IMR-90 (cell line): ENCODE measurements around the gene ARRB1. TPM values are rescaled to one million over a fixed set of nuclear protein-coding genes. Genes with fewer than 3 reads are reported as not detected.

Source experiments
- ATAC-seq: fragments of 200-7000 bp; cut with Tn5 transposase; 2 replicates; pipeline ENCODE4 v1.9.1; 2020; ENCODE audit warnings: low read depth, mild to moderate bottlenecking, moderate library complexity
- BruUV-seq: library from RNA; stranded (reverse); fragments of 400-500 nt; replicated peaks from 2 replicates; lab custom pipeline; 2021; lab: Mats Ljungman, UMichigan
- CTCF ChIA-PET: fragments of 300-600 bp; formaldehyde crosslinking; extraction: SDS; loops from one replicate; lab custom pipeline; 2021; ENCODE audit warnings: antibody characterized with exemption; lab: Yijun Ruan, JAX
- POLR2A ChIA-PET: fragments of 300-600 bp; sonication (Branson Sonifier 250); formaldehyde crosslinking; loops from one replicate; lab custom pipeline; 2022; ENCODE audit warnings: antibody characterized with exemption; ENCODE audit not compliant: unreplicated experiment; lab: Charles Lee
- DNase-seq: peaks from one replicate; pipeline ENCODE4 v3.0.0; 2013
- H2AFZ ChIP-seq: replicated peaks from 2 replicates; pipeline ENCODE3; 2013; ENCODE audit warnings: low read length, mild to moderate bottlenecking; ENCODE audit not compliant: poor library complexity
- H2AK5ac ChIP-seq: 2 replicates; pipeline ENCODE4 v1.6.1; 2013; ENCODE audit warnings: low read depth, low read length, inconsistent platforms
- H2AK9ac ChIP-seq: replicated peaks from 2 replicates; pipeline ENCODE3; 2013; ENCODE audit warnings: mild to moderate bottlenecking, low read depth, low read length, moderate library complexity; ENCODE audit not compliant: poor library complexity
- H2BK120ac ChIP-seq: 2 replicates; pipeline ENCODE4 v1.6.1; 2013; ENCODE audit warnings: low read depth, low read length, inconsistent platforms
- H2BK15ac ChIP-seq: 3 replicates; pipeline ENCODE4 v1.6.1; 2013; ENCODE audit warnings: low read depth, low read length, inconsistent platforms
- H2BK20ac ChIP-seq: 2 replicates; pipeline ENCODE4 v1.6.1; 2013; ENCODE audit warnings: low read depth, mild to moderate bottlenecking, inconsistent platforms, low read length, moderate library complexity
- H2BK5ac ChIP-seq: 2 replicates; pipeline ENCODE4 v1.6.1; 2013; ENCODE audit warnings: mild to moderate bottlenecking, low read depth, low read length, inconsistent platforms; ENCODE audit not compliant: poor library complexity, severe bottlenecking
- H3K14ac ChIP-seq: replicated peaks from 2 replicates; pipeline ENCODE4 v1.6.1; 2013; ENCODE audit warnings: low read depth, low read length, inconsistent platforms
- H3K18ac ChIP-seq: 2 replicates; pipeline ENCODE4 v1.6.1; 2013; ENCODE audit warnings: low read depth, low read length, control low read depth
- H3K23ac ChIP-seq: 2 replicates; pipeline ENCODE4 v1.6.1; 2013; ENCODE audit warnings: low read depth, low read length, inconsistent platforms
- H3K27ac ChIP-seq: 2 replicates; pipeline ENCODE4 v1.5.1; 2013; ENCODE audit warnings: mild to moderate bottlenecking, control low read depth, low read length; ENCODE audit not compliant: insufficient read depth
- H3K27me3 ChIP-seq: 2 replicates; pipeline ENCODE4 v1.6.1; 2013; ENCODE audit warnings: low read length; ENCODE audit not compliant: control insufficient read depth, insufficient read depth
- H3K36me3 ChIP-seq: 2 replicates; pipeline ENCODE4 v1.6.1; 2013; ENCODE audit warnings: low read length, mixed read lengths; ENCODE audit not compliant: control insufficient read depth, insufficient read depth
- H3K4ac ChIP-seq: 2 replicates; pipeline ENCODE4 v1.6.1; 2013; ENCODE audit warnings: low read depth, low read length, inconsistent platforms
- H3K4me1 ChIP-seq: 2 replicates; pipeline ENCODE4 v1.6.1; 2013; ENCODE audit warnings: low read length, mixed read lengths; ENCODE audit not compliant: control insufficient read depth, insufficient read depth
- H3K4me2 ChIP-seq: 2 replicates; pipeline ENCODE4 v1.6.1; 2013; ENCODE audit warnings: low read depth, mild to moderate bottlenecking, control low read depth, low read length, moderate library complexity
- H3K4me3 ChIP-seq: 2 replicates; pipeline ENCODE4 v1.5.1; 2013; ENCODE audit warnings: low read depth, mild to moderate bottlenecking, control low read depth, low read length, moderate library complexity; ENCODE audit not compliant: insufficient read depth
- H3K56ac ChIP-seq: 2 replicates; pipeline ENCODE4 v1.6.1; 2013; ENCODE audit warnings: low read length, inconsistent platforms; ENCODE audit not compliant: insufficient read depth; ENCODE audit errors: extremely low read depth
- H3K79me1 ChIP-seq, 2 experiments: 2 replicates each; pipeline ENCODE4 v1.6.1; 2013; ENCODE audit warnings: low read length in 2 of 2, inconsistent platforms in 1 of 2, low read depth in 1 of 2
- H3K9ac ChIP-seq: 2 replicates; pipeline ENCODE4 v1.6.1; 2013; ENCODE audit warnings: low read depth, low read length, control low read depth
- H3K9me1 ChIP-seq: 2 replicates; pipeline ENCODE4 v1.6.1; 2013; ENCODE audit warnings: low read length, inconsistent platforms; ENCODE audit not compliant: insufficient read depth
- H3K9me3 ChIP-seq: 2 replicates; pipeline ENCODE4 v1.6.1; 2013; ENCODE audit warnings: low read length; ENCODE audit not compliant: control insufficient read depth, insufficient read depth
- H4K20me1 ChIP-seq: 2 replicates; pipeline ENCODE4 v1.6.1; 2013; ENCODE audit warnings: low read length, inconsistent platforms; ENCODE audit not compliant: insufficient read depth
- H4K5ac ChIP-seq: 2 replicates; pipeline ENCODE4 v1.6.1; 2013; ENCODE audit warnings: mild to moderate bottlenecking, low read depth, low read length, control low read depth
- H4K8ac ChIP-seq, 2 experiments: 2 replicates each; pipeline ENCODE4 v1.6.1; 2013; ENCODE audit warnings: low read depth in 2 of 2, low read length in 2 of 2, control low read depth in 1 of 2, inconsistent platforms in 1 of 2
- H4K91ac ChIP-seq: 2 replicates; pipeline ENCODE4 v1.6.1; 2013; ENCODE audit warnings: low read depth, low read length, inconsistent platforms; ENCODE audit not compliant: insufficient read depth
- BHLHE40 ChIP-seq: fragments of 150-350 bp; IDR thresholded peaks from 2 replicates; pipeline ENCODE4 v1.6.1; 2016; ENCODE audit warnings: mild to moderate bottlenecking, low read depth, low read length
- CEBPB ChIP-seq: IDR thresholded peaks from 2 replicates; pipeline ENCODE4 v1.6.1; 2012; ENCODE audit warnings: low read depth, low read length, improper control_type of control experiment
- CHD1 ChIP-seq: IDR thresholded peaks from 2 replicates; pipeline ENCODE4 v1.6.1; 2012; ENCODE audit warnings: low read depth, low read length, improper control_type of control experiment
- FOS ChIP-seq: fragments of 150-350 bp; IDR thresholded peaks from 2 replicates; pipeline ENCODE4 v1.6.1; 2016; ENCODE audit warnings: low read depth, low read length
- MAFK ChIP-seq: IDR thresholded peaks from 2 replicates; pipeline ENCODE4 v1.6.1; 2012; ENCODE audit warnings: low read depth, low read length, improper control_type of control experiment
- MAZ ChIP-seq: IDR thresholded peaks from 2 replicates; pipeline ENCODE4 v1.6.1; 2012; ENCODE audit warnings: low read depth, mild to moderate bottlenecking, low read length, improper control_type of control experiment, moderate library complexity, borderline replicate concordance
- NFE2L2 ChIP-seq: fragments of 150-350 bp; IDR thresholded peaks from 2 replicates; pipeline ENCODE4 v1.6.1; 2016; ENCODE audit warnings: low read depth, mild to moderate bottlenecking, low read length
- POLR2A ChIP-seq: IDR thresholded peaks from 2 replicates; pipeline ENCODE4 v1.6.1; 2012; ENCODE audit warnings: mild to moderate bottlenecking, low read depth, low read length
- RAD21 ChIP-seq: IDR thresholded peaks from 2 replicates; pipeline ENCODE4 v1.6.1; 2012; ENCODE audit warnings: low read length, improper control_type of control experiment
- RCOR1 ChIP-seq: IDR thresholded peaks from 2 replicates; pipeline ENCODE4 v1.6.1; 2012; ENCODE audit warnings: mild to moderate bottlenecking, low read length, improper control_type of control experiment; ENCODE audit not compliant: insufficient replicate concordance
- RFX5 ChIP-seq: IDR thresholded peaks from 2 replicates; pipeline ENCODE4 v1.8.0; 2012; ENCODE audit warnings: low read depth, mild to moderate bottlenecking, low read length, moderate library complexity
- SMC3 ChIP-seq: fragments of 150-350 bp; IDR thresholded peaks from 2 replicates; pipeline ENCODE4 v1.6.1; 2016; ENCODE audit warnings: low read depth, mild to moderate bottlenecking, antibody characterized with exemption, low read length, moderate library complexity
- WGBS, 2 experiments: methylation state at CpG; one replicate each; pipeline versions ENCODE4 v1.1.5 to v1.1.7; 2013; ENCODE audit warnings: missing lambda C conversion rate in 2 of 2; ENCODE audit not compliant: insufficient read length in 1 of 2; ENCODE audit errors: extremely low coverage in 2 of 2; 5-methylcytosine and 5-hydroxymethylcytosine counted together
- dilution Hi-C: fragments of 300-500 bp; cut with HindIII; formaldehyde crosslinking; loops from one replicate; pipeline ENCODE4 v1.14.3; 2018; ENCODE audit warnings: low sequenced_read_pairs; ENCODE audit not compliant: unreplicated experiment
- in situ Hi-C: fragments of 300-500 bp; cut with MboI; formaldehyde crosslinking; loops from 3 replicates; pipeline ENCODE4 v1.14.3; 2019; ENCODE audit warnings: low sequenced_read_pairs, inconsistent platforms, mixed read lengths
- intact Hi-C: fragments of 100-400 bp; cut with micrococcal nuclease; formaldehyde crosslinking; loops from 2 replicates; pipeline ENCODE4 v1.10.0; 2022
- polyA plus RNA-seq, 3 experiments: library from polyadenylated mRNA; depleted of rRNA; stranded (reverse); fragments of >200 nt; gene quantifications; 2 replicates each; pipeline ENCODE4 v1.2.3, GENCODE V29; 2012; ENCODE audit warnings: low replicate concordance in 1 of 3
- total RNA-seq: library from RNA; depleted of rRNA; stranded (reverse); fragments of >200 nt; gene quantifications from 2 replicates; pipeline ENCODE4 v1.2.3, GENCODE V29; 2012
- TF ChIP-seq, protein P1 (sequence below): fragments of 150-350 bp; IDR thresholded peaks from 2 replicates; pipeline ENCODE4 v1.6.1; 2016; ENCODE audit warnings: low read depth, mild to moderate bottlenecking, low read length, moderate library complexity, borderline replicate concordance
- TF ChIP-seq, protein P2 (sequence below): fragments of 150-350 bp; IDR thresholded peaks from 2 replicates; pipeline ENCODE4 v1.6.1; 2017; ENCODE audit warnings: mild to moderate bottlenecking, antibody characterized with exemption, low read length, low read depth
- TF ChIP-seq, protein P3 (sequence below): conservative IDR thresholded peaks from 2 replicates; pipeline ENCODE4 v1.5.1; 2012; ENCODE audit warnings: mild to moderate bottlenecking, low read depth, low read length, improper control_type of control experiment

ARRB1 gene
- total and polyA plus RNA-seq, 2 of the 4 experiments (the other 2 are of a cell fraction), result 11.0 to 17.4 TPM

DNA sequence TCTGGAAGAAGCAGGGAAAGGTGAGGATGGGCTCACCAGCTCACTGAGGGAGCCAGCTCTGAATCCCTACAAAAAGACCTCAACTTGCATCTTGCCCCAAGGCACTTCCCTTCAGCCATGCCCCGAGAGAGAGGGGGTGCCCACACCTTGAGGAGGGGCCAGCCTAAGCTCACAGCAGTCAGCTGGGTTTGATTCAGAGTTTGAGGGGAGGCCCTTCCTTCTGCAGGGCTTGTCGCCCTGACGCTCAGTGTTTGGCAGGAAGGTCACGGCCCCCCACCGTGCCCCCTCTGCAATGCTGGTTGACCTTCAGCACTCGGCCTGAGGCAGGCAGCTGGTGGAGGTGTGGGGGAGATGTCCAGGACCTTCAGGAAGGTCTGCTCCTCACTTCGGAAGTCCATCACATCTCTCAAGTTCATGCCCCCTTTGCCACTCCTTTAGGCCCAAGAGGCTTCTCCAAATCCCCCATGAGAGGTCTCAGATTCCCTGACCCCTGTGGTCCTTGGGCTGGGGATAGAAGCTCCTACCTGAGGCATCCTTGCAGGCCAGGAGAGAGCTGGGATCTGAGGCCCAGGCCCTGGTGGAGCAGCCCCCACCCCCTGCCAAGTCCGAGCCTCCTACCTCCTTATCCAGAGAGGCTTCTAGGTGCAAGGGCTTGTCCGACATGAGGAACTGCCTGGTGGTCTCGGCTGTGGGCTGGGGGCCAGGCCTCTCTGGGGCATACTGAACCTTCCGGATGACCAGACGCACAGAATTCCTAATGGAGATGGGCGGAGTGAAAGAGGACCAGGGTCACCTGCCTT, 73.3 kb downstream of the ARRB1 start:
- in situ Hi-C loops, result loop anchor here (5.0 to 25.0 kb wide), 2 partner anchors 104 to 259 kb away; partner anchors contain the start of gene GDPD5
- no peak overlapping the region for H3K9ac ChIP-seq
- H3K4me2 ChIP-seq, result no peak overlapping the region
- no peak overlapping the region for H2BK20ac ChIP-seq
- H4K8ac ChIP-seq, result no peak overlapping the region
- no peak overlapping the region for H3K27ac ChIP-seq
- ATAC-seq (no peak), DNase-seq (no peak)
- WGBS, 2 experiments, result no CpG with 5 or more reads among the region's 13 CpGs
- no peak overlapping the region for H2BK5ac ChIP-seq
- H2BK120ac ChIP-seq, result no peak overlapping the region
- no peak overlapping the region for H3K23ac ChIP-seq
- POLR2A ChIA-PET, result no interaction called here
- H3K4ac ChIP-seq, result no peak overlapping the region
- no peaks in the 10 kb centered on the region for H3K9me3 ChIP-seq
- peaks cover 3% of the 10 kb centered on the region; the same call in 1 of the 2 replicates for H4K20me1 ChIP-seq
- H3K79me1 ChIP-seq, result no peaks in the 10 kb centered on the region
- H3K36me3 ChIP-seq, result peaks cover 34% of the 10 kb centered on the region; the same call in 1 of the 2 replicates
- no TSS peak for BruUV-seq
- no peak overlapping the region for H4K5ac ChIP-seq
- H2AK9ac ChIP-seq, result no peak overlapping the region
- no peak overlapping the region for H2BK15ac ChIP-seq
- H3K18ac ChIP-seq, result no peak overlapping the region
- no peak overlapping the region for H3K14ac ChIP-seq
- H4K91ac ChIP-seq, result no peak overlapping the region
- H3K4me3 ChIP-seq, result no peak overlapping the region
- CTCF ChIA-PET, result no interaction called here
- peaks cover 2% of the 10 kb centered on the region for H3K4me1 ChIP-seq
- dilution Hi-C loops, result no loop called here
- H3K56ac ChIP-seq, result no peak overlapping the region
- H2AK5ac ChIP-seq, result no peak overlapping the region
- H3K27me3 ChIP-seq, result no peaks in the 10 kb centered on the region
- intact Hi-C loops, result no loop called here
- no peak overlapping the region for H2AFZ ChIP-seq
- no peaks in the 10 kb centered on the region for H3K9me1 ChIP-seq
- TF ChIP-seq CHD1 (no peak), MAZ (no peak), MAFK (no peak), BHLHE40 (no peak), CEBPB (no peak), POLR2A (no peak), RAD21 (no peak), SMC3 (no peak), NFE2L2 (no peak), FOS (no peak), RFX5 (no peak), RCOR1 (no peak)
- TF ChIP-seq, protein P1, sequence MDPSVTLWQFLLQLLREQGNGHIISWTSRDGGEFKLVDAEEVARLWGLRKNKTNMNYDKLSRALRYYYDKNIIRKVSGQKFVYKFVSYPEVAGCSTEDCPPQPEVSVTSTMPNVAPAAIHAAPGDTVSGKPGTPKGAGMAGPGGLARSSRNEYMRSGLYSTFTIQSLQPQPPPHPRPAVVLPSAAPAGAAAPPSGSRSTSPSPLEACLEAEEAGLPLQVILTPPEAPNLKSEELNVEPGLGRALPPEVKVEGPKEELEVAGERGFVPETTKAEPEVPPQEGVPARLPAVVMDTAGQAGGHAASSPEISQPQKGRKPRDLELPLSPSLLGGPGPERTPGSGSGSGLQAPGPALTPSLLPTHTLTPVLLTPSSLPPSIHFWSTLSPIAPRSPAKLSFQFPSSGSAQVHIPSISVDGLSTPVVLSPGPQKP, result no peak
- TF ChIP-seq, protein P2, sequence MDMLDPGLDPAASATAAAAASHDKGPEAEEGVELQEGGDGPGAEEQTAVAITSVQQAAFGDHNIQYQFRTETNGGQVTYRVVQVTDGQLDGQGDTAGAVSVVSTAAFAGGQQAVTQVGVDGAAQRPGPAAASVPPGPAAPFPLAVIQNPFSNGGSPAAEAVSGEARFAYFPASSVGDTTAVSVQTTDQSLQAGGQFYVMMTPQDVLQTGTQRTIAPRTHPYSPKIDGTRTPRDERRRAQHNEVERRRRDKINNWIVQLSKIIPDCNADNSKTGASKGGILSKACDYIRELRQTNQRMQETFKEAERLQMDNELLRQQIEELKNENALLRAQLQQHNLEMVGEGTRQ, result no peak
- TF ChIP-seq, protein P3, sequence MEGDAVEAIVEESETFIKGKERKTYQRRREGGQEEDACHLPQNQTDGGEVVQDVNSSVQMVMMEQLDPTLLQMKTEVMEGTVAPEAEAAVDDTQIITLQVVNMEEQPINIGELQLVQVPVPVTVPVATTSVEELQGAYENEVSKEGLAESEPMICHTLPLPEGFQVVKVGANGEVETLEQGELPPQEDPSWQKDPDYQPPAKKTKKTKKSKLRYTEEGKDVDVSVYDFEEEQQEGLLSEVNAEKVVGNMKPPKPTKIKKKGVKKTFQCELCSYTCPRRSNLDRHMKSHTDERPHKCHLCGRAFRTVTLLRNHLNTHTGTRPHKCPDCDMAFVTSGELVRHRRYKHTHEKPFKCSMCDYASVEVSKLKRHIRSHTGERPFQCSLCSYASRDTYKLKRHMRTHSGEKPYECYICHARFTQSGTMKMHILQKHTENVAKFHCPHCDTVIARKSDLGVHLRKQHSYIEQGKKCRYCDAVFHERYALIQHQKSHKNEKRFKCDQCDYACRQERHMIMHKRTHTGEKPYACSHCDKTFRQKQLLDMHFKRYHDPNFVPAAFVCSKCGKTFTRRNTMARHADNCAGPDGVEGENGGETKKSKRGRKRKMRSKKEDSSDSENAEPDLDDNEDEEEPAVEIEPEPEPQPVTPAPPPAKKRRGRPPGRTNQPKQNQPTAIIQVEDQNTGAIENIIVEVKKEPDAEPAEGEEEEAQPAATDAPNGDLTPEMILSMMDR, result no peak
